NCI-H146 treated with DMSO at 0.1 percent for 48 hours (cell line): ENCODE data around the gene KLHL22.
"Not testable (repeated sequence)": the region's sequence is repeated elsewhere in the genome, so short reads cannot be mapped to it uniquely, and the experiment has no call there.

Source experiments
- DNase-seq: peaks from one replicate; lab custom pipeline; 2025; ENCODE audit not compliant: unreplicated experiment; lab: John Stamatoyannopoulos, UW

KLHL22 gene

GRCh38 chr22:20503816-20504215, 8.2 kb upstream of the KLHL22 start:
- DNase-seq, result no peak

GRCh38 chr22:20499769-20500168, 4.2 kb upstream of the KLHL22 start:
- no peak for DNase-seq

- no peak for DNase-seq
Measured at GRCh38 chr22:20498913-20499312, 3.3 kb upstream of the KLHL22 start.

- no peak for DNase-seq
Measured at GRCh38 chr22:20497426-20497825, 1.8 kb upstream of the KLHL22 start.

- peak; percentile 57 for DNase-seq
Measured at GRCh38 chr22:20495861-20496681, 476 bp upstream of the KLHL22 start.

- no peak for DNase-seq
Measured at GRCh38 chr22:20491346-20491745, 4.2 kb downstream of the KLHL22 start.

GRCh38 chr22:20490941-20491307, 4.7 kb downstream of the KLHL22 start:
- DNase-seq, result no peak

- no peak for DNase-seq
Measured at GRCh38 chr22:20490183-20490940, 5.2 kb downstream of the KLHL22 start.

GRCh38 chr22:20488946-20489345, 6.6 kb downstream of the KLHL22 start:
- no peak for DNase-seq

- no peak for DNase-seq
Measured at GRCh38 chr22:20487715-20488114, 7.9 kb downstream of the KLHL22 start.

GRCh38 chr22:20486229-20486628, 9.4 kb downstream of the KLHL22 start:
- DNase-seq, result no peak

- no peak for DNase-seq
Measured at GRCh38 chr22:20484948-20485683, 10.5 kb downstream of the KLHL22 start.

GRCh38 chr22:20483771-20484170, 11.8 kb downstream of the KLHL22 start:
- DNase-seq, result no peak

- DNase-seq, result not testable (repeated sequence)
Measured at GRCh38 chr22:20483143-20483506, 12.5 kb downstream of the KLHL22 start.

GRCh38 chr22:20479612-20480196, 15.9 kb downstream of the KLHL22 start:
- no peak for DNase-seq

GRCh38 chr22:20478059-20478458, 17.5 kb downstream of the KLHL22 start:
- not testable (repeated sequence) for DNase-seq

- not testable (repeated sequence) for DNase-seq
Measured at GRCh38 chr22:20475569-20475968, 20.0 kb downstream of the KLHL22 start.

GRCh38 chr22:20475115-20475436, 20.5 kb downstream of the KLHL22 start:
- no peak for DNase-seq

GRCh38 chr22:20472629-20473442, 22.8 kb downstream of the KLHL22 start:
- DNase-seq, result no peak

- no peak for DNase-seq
Measured at GRCh38 chr22:20471126-20471833, 24.3 kb downstream of the KLHL22 start.
